HEK293 (cell line): Measurements from ENCODE around the gene ERBB4.

Source experiments
- CTCF ChIP-seq: fragments of 450-650 bp; formaldehyde crosslinking; IDR thresholded peaks from 2 replicates; pipeline ENCODE4 v1.5.1; 2016; ENCODE audit warnings: missing biosample characterization, missing genetic modification characterization
- ELK4 ChIP-seq: IDR thresholded peaks from 2 replicates; pipeline ENCODE4 v1.6.1; 2011; ENCODE audit warnings: mild to moderate bottlenecking, low read depth, low read length, borderline replicate concordance
- GLIS1 ChIP-seq: fragments of 450-650 bp; formaldehyde crosslinking; IDR thresholded peaks from 2 replicates; pipeline ENCODE4 v1.5.1; 2016; ENCODE audit warnings: missing biosample characterization, missing genetic modification characterization
- HIC1 ChIP-seq: fragments of 450-650 bp; formaldehyde crosslinking; IDR thresholded peaks from 2 replicates; pipeline ENCODE4 v1.5.1; 2016; ENCODE audit warnings: missing biosample characterization, missing genetic modification characterization
- MEIS1 ChIP-seq: sonication (generic); formaldehyde crosslinking; IDR thresholded peaks from 2 replicates; pipeline ENCODE4 v1.8.1; 2022; ENCODE audit warnings: missing genetic modification reagents, mild to moderate bottlenecking, borderline replicate concordance
- REPIN1 ChIP-seq: fragments of 450-650 bp; formaldehyde crosslinking; IDR thresholded peaks from 2 replicates; pipeline ENCODE4 v1.5.1; 2017; ENCODE audit warnings: missing biosample characterization, missing genetic modification characterization, low read depth
- YY1 ChIP-seq: fragments of 450-650 bp; formaldehyde crosslinking; IDR thresholded peaks from 2 replicates; pipeline ENCODE4 v1.5.1; 2018; ENCODE audit warnings: missing biosample characterization, missing genetic modification characterization
- ZBTB48 ChIP-seq: fragments of 450-650 bp; formaldehyde crosslinking; IDR thresholded peaks from 2 replicates; pipeline ENCODE4 v1.5.1; 2016; ENCODE audit warnings: missing biosample characterization, missing genetic modification characterization
- ZNF138 ChIP-seq: fragments of 450-650 bp; formaldehyde crosslinking; IDR thresholded peaks from 2 replicates; pipeline ENCODE4 v1.5.1; 2016; ENCODE audit warnings: missing biosample characterization, missing genetic modification characterization, borderline replicate concordance
- ZNF157 ChIP-seq: fragments of 450-650 bp; formaldehyde crosslinking; IDR thresholded peaks from 2 replicates; pipeline ENCODE4 v1.5.1; 2016; ENCODE audit warnings: missing biosample characterization, missing genetic modification characterization
- ZNF175 ChIP-seq: fragments of 450-650 bp; formaldehyde crosslinking; IDR thresholded peaks from 2 replicates; pipeline ENCODE4 v1.5.1; 2016; ENCODE audit warnings: missing biosample characterization, missing genetic modification characterization
- ZNF223 ChIP-seq: fragments of 450-650 bp; formaldehyde crosslinking; IDR thresholded peaks from 2 replicates; pipeline ENCODE4 v1.5.1; 2016; ENCODE audit warnings: missing biosample characterization, missing genetic modification characterization
- ZNF266 ChIP-seq: fragments of 450-650 bp; formaldehyde crosslinking; IDR thresholded peaks from 2 replicates; pipeline ENCODE4 v1.5.1; 2016; ENCODE audit warnings: missing biosample characterization, missing genetic modification characterization, low read depth
- ZNF274 ChIP-seq, 2 experiments: fragments of 200-500 bp in 1 of 2; fragments of 450-650 bp in 1 of 2; sonication (Bioruptor generic) in 1 of 2; formaldehyde crosslinking in 1 of 2; IDR thresholded peaks; 2 replicates each; pipeline versions ENCODE4 v1.5.1 to v1.6.1; 2014 to 2016; ENCODE audit warnings: borderline replicate concordance in 1 of 2, inconsistent platforms in 1 of 2, low read length in 1 of 2, missing biosample characterization in 1 of 2, missing genetic modification characterization in 1 of 2
- ZNF280C ChIP-seq: fragments of 450-650 bp; formaldehyde crosslinking; IDR thresholded peaks from 2 replicates; pipeline ENCODE4 v1.5.1; 2016; ENCODE audit warnings: missing biosample characterization, missing genetic modification characterization
- ZNF362 ChIP-seq: fragments of 450-650 bp; formaldehyde crosslinking; IDR thresholded peaks from 2 replicates; pipeline ENCODE4 v1.5.1; 2016; ENCODE audit warnings: missing biosample characterization, missing genetic modification characterization
- ZNF416 ChIP-seq: fragments of 450-650 bp; formaldehyde crosslinking; IDR thresholded peaks from 2 replicates; pipeline ENCODE4 v1.5.1; 2016; ENCODE audit warnings: missing biosample characterization, missing genetic modification characterization
- ZNF423 ChIP-seq: fragments of 450-650 bp; formaldehyde crosslinking; IDR thresholded peaks from 2 replicates; pipeline ENCODE4 v1.5.1; 2016; ENCODE audit warnings: missing biosample characterization, missing genetic modification characterization
- ZNF521 ChIP-seq: fragments of 450-650 bp; formaldehyde crosslinking; IDR thresholded peaks from 2 replicates; pipeline ENCODE4 v1.5.1; 2017; ENCODE audit warnings: missing biosample characterization, mild to moderate bottlenecking, missing genetic modification characterization
- ZNF529 ChIP-seq: fragments of 450-650 bp; formaldehyde crosslinking; IDR thresholded peaks from 2 replicates; pipeline ENCODE4 v1.5.1; 2017; ENCODE audit warnings: missing genetic modification characterization, missing biosample characterization; ENCODE audit not compliant: insufficient replicate concordance
- ZNF561 ChIP-seq: fragments of 450-650 bp; IDR thresholded peaks from 2 replicates; pipeline ENCODE4 v1.5.1; 2018; ENCODE audit warnings: missing biosample characterization, missing genetic modification characterization, borderline replicate concordance
- ZNF580 ChIP-seq: fragments of 450-650 bp; formaldehyde crosslinking; IDR thresholded peaks from 2 replicates; pipeline ENCODE4 v1.5.1; 2016; ENCODE audit warnings: missing biosample characterization, missing genetic modification characterization
- ZNF621 ChIP-seq: fragments of 450-650 bp; formaldehyde crosslinking; IDR thresholded peaks from 2 replicates; pipeline ENCODE4 v1.5.1; 2017; ENCODE audit warnings: missing biosample characterization, missing genetic modification characterization
- ZNF704 ChIP-seq: fragments of 450-650 bp; formaldehyde crosslinking; IDR thresholded peaks from 2 replicates; pipeline ENCODE4 v1.5.1; 2016; ENCODE audit warnings: missing biosample characterization, missing genetic modification characterization
- ZNF707 ChIP-seq: fragments of 450-650 bp; formaldehyde crosslinking; IDR thresholded peaks from 2 replicates; pipeline ENCODE4 v1.5.1; 2016; ENCODE audit warnings: missing biosample characterization, missing genetic modification characterization
- ZNF792 ChIP-seq: fragments of 450-650 bp; formaldehyde crosslinking; IDR thresholded peaks from 2 replicates; pipeline ENCODE4 v1.5.1; 2016; ENCODE audit warnings: missing biosample characterization, missing genetic modification characterization
- ZNF843 ChIP-seq: fragments of 450-650 bp; formaldehyde crosslinking; IDR thresholded peaks from 2 replicates; pipeline ENCODE4 v1.5.1; 2016; ENCODE audit warnings: missing biosample characterization, missing genetic modification characterization
- ZXDB ChIP-seq: fragments of 450-650 bp; formaldehyde crosslinking; IDR thresholded peaks from 2 replicates; pipeline ENCODE4 v1.5.1; 2016; ENCODE audit warnings: missing biosample characterization, missing genetic modification characterization
- TF ChIP-seq, protein P1 (sequence below): fragments of 450-650 bp; formaldehyde crosslinking; IDR thresholded peaks from 2 replicates; pipeline ENCODE4 v1.5.1; 2017; ENCODE audit warnings: missing biosample characterization, missing genetic modification characterization

The ERBB4 gene

DNA sequence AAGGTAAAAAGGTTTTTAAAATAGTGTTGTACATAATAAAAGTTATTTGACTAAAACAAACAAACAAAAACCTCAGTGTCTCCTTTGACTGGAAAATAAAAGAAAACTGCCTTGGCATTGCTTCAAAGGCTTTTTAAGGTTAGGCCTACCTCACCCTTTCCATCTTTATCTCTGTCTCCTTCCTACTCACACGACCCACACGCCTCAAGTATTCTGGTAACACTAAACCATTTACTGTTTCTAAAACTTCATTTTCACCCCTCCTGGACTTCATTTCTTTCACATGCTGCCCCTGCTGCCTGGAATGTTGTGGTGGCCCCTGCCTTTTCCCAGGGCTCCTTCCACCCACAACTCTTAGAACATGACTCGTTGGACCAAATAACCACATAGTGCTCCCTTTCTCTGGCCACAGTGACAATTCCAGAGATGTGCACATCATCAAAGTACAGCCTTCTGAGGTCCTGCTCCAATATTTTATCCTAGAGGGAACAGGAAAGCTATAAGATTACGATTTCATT lies 54.0 kb downstream of the ERBB4 start (continued):
- TF ChIP-seq CTCF (tag by site-specific recombination) (peak; percentile 49; the same call in 1 of the 2 replicates), ZNF362 (no peak), ELK4 (no peak), MEIS1 (CRISPR knock-in tag) (no peak), ZNF223 (tag by site-specific recombination) (no peak), ZNF175 (tag by site-specific recombination) (no peak), ZNF157 (tag by site-specific recombination) (no peak), ZNF138 (tag by site-specific recombination) (no peak), YY1 (tag by site-specific recombination) (no peak), ZNF280C (tag by site-specific recombination) (no peak), ZNF792 (no peak), ZNF274 (IDR thresholded peaks at IDR 0.05; ENCODE audit: low read length) (no peak), ZNF274 (tag by site-specific recombination; IDR thresholded peaks at IDR 0.05; ENCODE audit: borderline replicate concordance) (no peak), ZNF423 (tag by site-specific recombination) (no peak), ZNF580 (no peak), HIC1 (no peak), ZNF561 (no peak), ZNF843 (tag by site-specific recombination) (no peak), GLIS1 (tag by site-specific recombination) (no peak), ZBTB48 (tag by site-specific recombination) (no peak), ZXDB (peak; percentile 47; the same call in 1 of the 2 replicates), ZNF266 (tag by site-specific recombination) (no peak), ZNF416 (no peak), ZNF521 (no peak), ZNF529 (no peak), REPIN1 (tag by site-specific recombination) (no peak), ZNF621 (tag by site-specific recombination) (no peak), ZNF704 (no peak), ZNF707 (no peak)
- TF ChIP-seq, protein P1, sequence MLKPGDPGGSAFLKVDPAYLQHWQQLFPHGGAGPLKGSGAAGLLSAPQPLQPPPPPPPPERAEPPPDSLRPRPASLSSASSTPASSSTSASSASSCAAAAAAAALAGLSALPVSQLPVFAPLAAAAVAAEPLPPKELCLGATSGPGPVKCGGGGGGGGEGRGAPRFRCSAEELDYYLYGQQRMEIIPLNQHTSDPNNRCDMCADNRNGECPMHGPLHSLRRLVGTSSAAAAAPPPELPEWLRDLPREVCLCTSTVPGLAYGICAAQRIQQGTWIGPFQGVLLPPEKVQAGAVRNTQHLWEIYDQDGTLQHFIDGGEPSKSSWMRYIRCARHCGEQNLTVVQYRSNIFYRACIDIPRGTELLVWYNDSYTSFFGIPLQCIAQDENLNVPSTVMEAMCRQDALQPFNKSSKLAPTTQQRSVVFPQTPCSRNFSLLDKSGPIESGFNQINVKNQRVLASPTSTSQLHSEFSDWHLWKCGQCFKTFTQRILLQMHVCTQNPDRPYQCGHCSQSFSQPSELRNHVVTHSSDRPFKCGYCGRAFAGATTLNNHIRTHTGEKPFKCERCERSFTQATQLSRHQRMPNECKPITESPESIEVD (tag by site-specific recombination), result peak; percentile 28; the same call in 1 of the 2 replicates
